Stomach (tissue), 19 donors: Measurements from ENCODE around the gene VPS51. TPM values are rescaled to one million over a fixed set of nuclear protein-coding genes. Genes with fewer than 3 reads are reported as not detected.

Source experiments
- DNase-seq, 2 donors: peaks; one replicate each; pipeline versions ENCODE4 v3.0.0 to v3.0.0-alpha.2; 2013 to 2019
- H3K27ac ChIP-seq, 5 donors: fragments of 200-600 bp in 4 of 5; sonication (generic) in 4 of 5; one replicate each; pipeline ENCODE4 v1.5.1; 2013 to 2019; ENCODE audit warnings: mild to moderate bottlenecking in 1 of 5, moderate library complexity in 1 of 5
- H3K27me3 ChIP-seq, 3 donors: fragments of 200-600 bp; sonication (generic); one replicate each; pipeline ENCODE4 v1.5.1; 2017 to 2019; ENCODE audit warnings: mixed run types in 1 of 3
- H3K36me3 ChIP-seq, 4 donors: fragments of 200-600 bp; sonication (generic); 1 replicate in 3 of 4; 2 replicates in 1 of 4; pipeline ENCODE4 v1.5.1; 2016 to 2019
- H3K4me1 ChIP-seq, 4 donors: fragments of 200-600 bp; sonication (generic); one replicate each; pipeline ENCODE4 v1.5.1; 2016 to 2019
- H3K4me3 ChIP-seq, 4 donors: fragments of 200-600 bp; sonication (generic) in 3 of 4; one replicate each; pipeline ENCODE4 v1.5.1; 2016 to 2019; ENCODE audit warnings: mild to moderate bottlenecking in 1 of 4
- H3K9me3 ChIP-seq, 4 donors: fragments of 200-600 bp; sonication (generic); one replicate each; pipeline ENCODE4 v1.5.1; 2016 to 2019
- EP300 ChIP-seq: sonication (generic); formaldehyde crosslinking; IDR thresholded peaks from one replicate; pipeline ENCODE4 v1.6.1; 2017; ENCODE audit warnings: antibody characterized with exemption
- POLR2A ChIP-seq, 4 donors: fragments of 450-650 bp; IDR thresholded peaks; one replicate each; pipeline ENCODE4 v1.6.1; 2016; ENCODE audit warnings: antibody characterized with exemption in 4 of 4, control low read depth in 2 of 4, mild to moderate bottlenecking in 1 of 4, moderate library complexity in 1 of 4
- POLR2AphosphoS5 ChIP-seq, 3 donors: sonication (generic); formaldehyde crosslinking; IDR thresholded peaks; one replicate each; pipeline ENCODE4 v1.6.1; 2016; ENCODE audit warnings: antibody characterized with exemption in 3 of 3
- WGBS, 5 donors: extraction: QIAGEN DNeasy Blood & Tissue Kit in 3 of 5; methylation state at CpG; one replicate each; pipeline versions ENCODE4 v1.1.5 to v1.1.7; 2013 to 2018; 5-methylcytosine and 5-hydroxymethylcytosine counted together
- intact Hi-C: fragments of 100-400 bp; cut with DNase I; formaldehyde crosslinking; loops from one replicate; pipeline ENCODE4 v1.15.1; 2023; ENCODE audit warnings: low total_unique reads
- long read RNA-seq, 10 donors: transcript quantifications; one replicate each; lab custom pipeline, GENCODE V29; 2026
- polyA plus RNA-seq, 3 donors: library from polyadenylated mRNA; stranded (reverse); fragments of 200-250 nt; gene quantifications; one replicate each; pipeline ENCODE4 v1.2.3, GENCODE V29; 2013
- total RNA-seq, 5 donors: library from RNA; depleted of rRNA; stranded (reverse); fragments of >200 nt; gene quantifications; one replicate each; pipeline versions ENCODE4 v1.1.0 to v1.2.3, GENCODE V29; 2014 to 2016
- TF ChIP-seq, protein P1 (sequence below), 7 experiments: fragments of 450-650 bp in 4 of 7; fragments of 200-600 bp in 3 of 7; sonication (generic) in 3 of 7; IDR thresholded peaks; one replicate each; pipeline ENCODE4 v1.5.1; 2016 to 2019; ENCODE audit warnings: antibody characterized with exemption in 7 of 7, control low read depth in 2 of 7, mild to moderate bottlenecking in 1 of 7
- donor health status: healthy with polysubstance abuse.
- donor health status: Bipolar disorder and iron deficiency.
- donor health status: healthy.

VPS51 gene
- total RNA-seq (1,000 to 10,000 TPM in 1 of 5 donors, 100 to 1,000 TPM in 4; 174 to 2,272 (median 234) TPM), polyA plus RNA-seq (100 to 1,000 TPM; 124 to 135 (median 128) TPM)
- long read RNA-seq, donor 1, partial matches to known transcripts: 14 of 17 reads
- long read RNA-seq, donor 1, other reads (novel, unspliced or antisense): 0 of 17 reads
- long read RNA-seq, donor 2, transcript VPS51-201 (10 exons, 2,714 nt): major isoform, 13 of 30 reads
- long read RNA-seq, donor 2, partial matches to known transcripts: 14 of 30 reads
- long read RNA-seq, donor 2, other reads (novel, unspliced or antisense): 0 of 30 reads
- long read RNA-seq, donor 3, transcript VPS51-201 (10 exons, 2,714 nt): major isoform, 13 of 26 reads
- long read RNA-seq, donor 3, partial matches to known transcripts: 12 of 26 reads
- long read RNA-seq, donor 3, other reads (novel, unspliced or antisense): 0 of 26 reads
- long read RNA-seq, donor 4: 0 reads
- long read RNA-seq, donor 5, transcript VPS51-201 (10 exons, 2,714 nt): major isoform, 12 of 27 reads
- long read RNA-seq, donor 5, partial matches to known transcripts: 13 of 27 reads
- long read RNA-seq, donor 5, other reads (novel, unspliced or antisense): 0 of 27 reads
- long read RNA-seq, donor 6, transcript VPS51-201 (10 exons, 2,714 nt): major isoform, 35 of 65 reads
- long read RNA-seq, donor 6, partial matches to known transcripts: 27 of 65 reads
- long read RNA-seq, donor 6, other reads (novel, unspliced or antisense): 0 of 65 reads
- long read RNA-seq, donor 7, transcript VPS51-201 (10 exons, 2,714 nt): major isoform, 17 of 40 reads
- long read RNA-seq, donor 7, partial matches to known transcripts: 22 of 40 reads
- long read RNA-seq, donor 7, other reads (novel, unspliced or antisense): 0 of 40 reads
- long read RNA-seq, donor 8, transcript VPS51-201 (10 exons, 2,714 nt): major isoform, 10 of 37 reads
- long read RNA-seq, donor 8, partial matches to known transcripts: 27 of 37 reads
- long read RNA-seq, donor 8, other reads (novel, unspliced or antisense): 0 of 37 reads
- long read RNA-seq, donor 9, partial matches to known transcripts: 0 of 2 reads
- long read RNA-seq, donor 9, other reads (novel, unspliced or antisense): 0 of 2 reads
- long read RNA-seq, donor 10, partial matches to known transcripts: 0 of 4 reads
- long read RNA-seq, donor 10, other reads (novel, unspliced or antisense): 0 of 4 reads

- H3K4me3 ChIP-seq: peak within 1 kb of the TSS; percentile 80 to 97 (median 85)
- TF ChIP-seq, protein P1, sequence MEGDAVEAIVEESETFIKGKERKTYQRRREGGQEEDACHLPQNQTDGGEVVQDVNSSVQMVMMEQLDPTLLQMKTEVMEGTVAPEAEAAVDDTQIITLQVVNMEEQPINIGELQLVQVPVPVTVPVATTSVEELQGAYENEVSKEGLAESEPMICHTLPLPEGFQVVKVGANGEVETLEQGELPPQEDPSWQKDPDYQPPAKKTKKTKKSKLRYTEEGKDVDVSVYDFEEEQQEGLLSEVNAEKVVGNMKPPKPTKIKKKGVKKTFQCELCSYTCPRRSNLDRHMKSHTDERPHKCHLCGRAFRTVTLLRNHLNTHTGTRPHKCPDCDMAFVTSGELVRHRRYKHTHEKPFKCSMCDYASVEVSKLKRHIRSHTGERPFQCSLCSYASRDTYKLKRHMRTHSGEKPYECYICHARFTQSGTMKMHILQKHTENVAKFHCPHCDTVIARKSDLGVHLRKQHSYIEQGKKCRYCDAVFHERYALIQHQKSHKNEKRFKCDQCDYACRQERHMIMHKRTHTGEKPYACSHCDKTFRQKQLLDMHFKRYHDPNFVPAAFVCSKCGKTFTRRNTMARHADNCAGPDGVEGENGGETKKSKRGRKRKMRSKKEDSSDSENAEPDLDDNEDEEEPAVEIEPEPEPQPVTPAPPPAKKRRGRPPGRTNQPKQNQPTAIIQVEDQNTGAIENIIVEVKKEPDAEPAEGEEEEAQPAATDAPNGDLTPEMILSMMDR (IDR thresholded peaks at IDR 0.05): peak in 1 of 7 experiments; percentile 37
- TF ChIP-seq POLR2AphosphoS5 (IDR thresholded peaks at IDR 0.05) (peak; percentile 87 to 96 (median 89)), EP300 (no peak), POLR2A (IDR thresholded peaks at IDR 0.05) (no peak)
- H3K27me3 ChIP-seq: no peaks in the 10 kb centered on the region
- intact Hi-C loops: no loop called here
- peaks cover 7 to 40% (median 28%) of the 10 kb centered on the region in 4 donors for H3K4me1 ChIP-seq
- peaks cover 0 to 20% (median 18%) of the 10 kb centered on the region in 4 donors for H3K36me3 ChIP-seq
- H3K27ac ChIP-seq: peak within 1 kb of the TSS; percentile 92 to 97 (median 96)
- 0 to 1% (median 1%) methylated on average over 34 to 52 of the region's 52 CpGs for WGBS, 5 donors
- DNase-seq: peak; percentile 92 to 96
- no peaks in the 10 kb centered on the region for H3K9me3 ChIP-seq
Observed at GRCh38 chr11:65095974-65096806, at the start of gene VPS51. VPS51 (plus strand) TSS chr11:65096214; CDS start chr11:65096251, 37 bp downstream.

DNA sequence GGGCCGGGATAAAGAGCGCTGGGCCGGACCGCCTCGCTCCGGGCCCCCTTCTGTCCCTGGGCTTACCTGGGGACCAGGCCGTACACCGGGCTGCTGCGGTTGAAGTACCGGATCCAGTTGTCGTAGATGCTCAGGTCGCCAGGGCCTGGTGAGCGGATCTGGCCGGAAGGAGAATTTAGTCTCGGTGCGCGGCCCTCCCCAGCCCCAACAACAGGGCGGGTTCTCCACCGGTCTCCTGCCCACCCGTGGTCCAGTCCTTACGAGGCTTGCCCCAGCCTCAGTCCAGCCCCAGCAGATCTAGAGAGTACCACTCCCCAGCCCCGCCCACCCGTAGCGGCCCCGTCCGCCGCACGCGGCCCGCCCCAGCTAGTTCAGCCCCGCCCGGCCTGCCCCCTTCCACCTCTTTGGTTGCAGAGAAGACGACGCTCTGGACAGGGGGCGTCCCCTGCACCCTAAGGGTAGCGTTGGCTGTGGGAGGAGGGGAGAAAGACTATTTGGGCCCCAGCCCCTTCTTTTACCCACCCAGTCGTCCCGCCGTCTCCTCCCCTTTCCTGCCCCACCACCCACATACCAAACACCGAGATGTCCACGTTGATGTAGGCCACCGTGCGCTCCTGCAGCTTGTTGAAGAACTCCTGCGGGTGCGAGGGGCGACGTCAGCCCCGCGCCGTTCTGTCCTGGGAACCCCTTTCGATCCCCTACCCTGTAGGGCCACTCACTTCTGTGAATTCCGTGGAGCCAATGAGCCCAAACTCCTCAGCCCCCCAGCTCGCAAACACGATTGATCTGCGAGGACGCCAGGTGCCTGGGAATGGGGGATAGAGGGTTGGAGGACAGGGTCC is 48.2 kb upstream of the VPS51 start:
- DNase-seq: peak in 1 of 2 donors; percentile 51
- Histone ChIP-seq H3K27ac (peak overlapping the region in 4 of 5 donors; percentile 51 to 68 (median 64)), H3K36me3 (peaks cover 11 to 26% (median 23%) of the 10 kb centered on the region in 4 donors), H3K9me3 (no peaks in the 10 kb centered on the region), H3K4me1 (peaks cover 5 to 36% (median 31%) of the 10 kb centered on the region in 4 donors), H3K27me3 (peaks cover 0 to 7% (median 0%) of the 10 kb centered on the region in 3 donors), H3K4me3 (peak overlapping the region; percentile 50 to 55 (median 51))
- intact Hi-C loops: no loop called here
- WGBS, 5 donors: 14 to 33% (median 16%) methylated on average over 29 to 56 of the region's 56 CpGs
- TF ChIP-seq POLR2AphosphoS5 (IDR thresholded peaks at IDR 0.05) (no peak), POLR2A (IDR thresholded peaks at IDR 0.05) (no peak), EP300 (no peak)
- TF ChIP-seq, protein P1 (IDR thresholded peaks at IDR 0.05): no peak

GRCh38 chr11:65051398-65051858 is 44.6 kb upstream of the VPS51 start:
- Histone ChIP-seq H3K4me3 (no peak overlapping the region), H3K27me3 (peaks cover 0 to 24% (median 0%) of the 10 kb centered on the region in 3 donors), H3K9me3 (no peaks in the 10 kb centered on the region), H3K27ac (no peak overlapping the region), H3K4me1 (peaks cover 5 to 20% (median 18%) of the 10 kb centered on the region in 4 donors), H3K36me3 (no peaks in the 10 kb centered on the region)
- DNase-seq: no peak
- TF ChIP-seq EP300: no peak
- no peak for TF ChIP-seq POLR2A (IDR thresholded peaks at IDR 0.05)
- no peak for TF ChIP-seq POLR2AphosphoS5 (IDR thresholded peaks at IDR 0.05)
- TF ChIP-seq, protein P1 (IDR thresholded peaks at IDR 0.05): no peak
- intact Hi-C loops: no loop called here
- 73 to 81% (median 75%) methylated on average over 9 of the region's 9 CpGs for WGBS, 5 donors
